B cell (primary cell): ENCODE data around the gene TTC23. TPM values are rescaled to one million over a fixed set of nuclear protein-coding genes. Genes with fewer than 3 reads are reported as not detected.

Source experiments
- ATAC-seq: fragments of 200-7000 bp; cut with Tn5 transposase; one replicate; pipeline ENCODE4 v1.10.0; 2021; ENCODE audit warnings: low read depth, mild to moderate bottlenecking, moderate number of reproducible peaks, moderate library complexity
- CTCF ChIA-PET: fragments of 350-600 bp; sonication (Branson Sonifier 250); formaldehyde crosslinking; loops from one replicate; lab custom pipeline; 2021; ENCODE audit warnings: antibody characterized with exemption, inconsistent platforms; lab: Charles Lee
- POLR2A ChIA-PET: fragments of 350-600 bp; sonication (Branson Sonifier 250); formaldehyde crosslinking; loops from one replicate; lab custom pipeline; 2021; ENCODE audit warnings: antibody characterized with exemption; lab: Charles Lee
- DNase-seq: peaks from one replicate; pipeline ENCODE4 v3.0.0; 2013
- H2AFZ ChIP-seq: 2 replicates; pipeline ENCODE4 v1.6.1; 2012; ENCODE audit warnings: mild to moderate bottlenecking, low read depth, low read length; ENCODE audit not compliant: insufficient read depth, poor library complexity, severe bottlenecking
- H3K27ac ChIP-seq, 2 donors: 1 replicate in 1 of 2; 2 replicates in 1 of 2; pipeline ENCODE4 v1.5.1; 2012 to 2013; ENCODE audit warnings: low read length in 2 of 2, mild to moderate bottlenecking in 2 of 2, moderate library complexity in 1 of 2
- H3K27me3 ChIP-seq, 4 experiments: fragments of 200-600 bp in 1 of 4; sonication (generic) in 1 of 4; replicated peaks in 1 of 4; 1 replicate in 2 of 4; 2 replicates in 2 of 4; pipeline versions ENCODE4 v1.6.1 to v1.7.0; 2013 to 2016; ENCODE audit warnings: low read length in 3 of 4, mild to moderate bottlenecking in 2 of 4, mixed read lengths in 1 of 4, moderate library complexity in 1 of 4; ENCODE audit not compliant: insufficient read depth in 4 of 4, control insufficient read depth in 3 of 4; ENCODE audit errors: control extremely low read depth in 1 of 4
- H3K36me3 ChIP-seq, 2 experiments: replicated peaks in 1 of 2; 1 replicate in 1 of 2; 2 replicates in 1 of 2; pipeline versions ENCODE4 v1.6.1 to v1.7.1; 2013; ENCODE audit warnings: low read length in 1 of 2; ENCODE audit not compliant: insufficient read depth in 2 of 2, control insufficient read depth in 1 of 2; ENCODE audit errors: control extremely low read depth in 1 of 2, extremely low read depth in 1 of 2
- H3K4me1 ChIP-seq, 2 donors: fragments of 200-600 bp in 1 of 2; sonication (generic) in 1 of 2; 1 replicate in 1 of 2; 2 replicates in 1 of 2; pipeline versions ENCODE4 v1.5.1 to v1.6.1; 2013 to 2017; ENCODE audit warnings: low read length in 2 of 2; ENCODE audit not compliant: control insufficient read depth in 2 of 2, insufficient read depth in 2 of 2
- H3K4me2 ChIP-seq: replicated peaks from 2 replicates; pipeline ENCODE3; 2012; ENCODE audit warnings: mild to moderate bottlenecking, low read depth, low read length; ENCODE audit not compliant: poor library complexity, severe bottlenecking
- H3K4me3 ChIP-seq, 5 experiments: fragments of 200-600 bp in 1 of 5; sonication (generic) in 1 of 5; 1 replicate in 3 of 5; 2 replicates in 2 of 5; pipeline versions ENCODE4 v1.5.1 to v1.7.0; 2011 to 2016; ENCODE audit warnings: low read length in 4 of 5, mild to moderate bottlenecking in 4 of 5, low read depth in 2 of 5, control low read depth in 1 of 5, moderate library complexity in 1 of 5; ENCODE audit not compliant: insufficient read depth in 1 of 5; ENCODE audit errors: control extremely low read depth in 1 of 5, extremely low read depth in 1 of 5
- H3K79me2 ChIP-seq: fragments of 200-600 bp; sonication (generic); one replicate; pipeline ENCODE4 v1.6.0; 2016; ENCODE audit warnings: low read length; ENCODE audit not compliant: control insufficient read depth, insufficient read depth
- H3K9ac ChIP-seq: fragments of 200-600 bp; sonication (generic); 2 replicates; pipeline ENCODE4 v1.6.1; 2017; ENCODE audit warnings: mild to moderate bottlenecking, low read length, moderate library complexity
- H3K9me3 ChIP-seq, 3 donors: one replicate each; pipeline versions ENCODE4 v1.6.1 to v1.7.1; 2013; ENCODE audit warnings: low read length in 2 of 3; ENCODE audit not compliant: control insufficient read depth in 2 of 3, insufficient read depth in 1 of 3; ENCODE audit errors: control extremely low read depth in 1 of 3
- H4K20me1 ChIP-seq: 2 replicates; pipeline ENCODE4 v1.6.0; 2012; ENCODE audit warnings: mild to moderate bottlenecking, low read length; ENCODE audit not compliant: insufficient read depth, control insufficient read depth, poor library complexity, severe bottlenecking
- H3K27ac Mint-ChIP-seq: one replicate; pipeline ENCODE4 v1.8.0; 2021; ENCODE audit warnings: mixed read lengths
- H3K27me3 Mint-ChIP-seq: one replicate; pipeline ENCODE4 v1.8.0; 2021; ENCODE audit warnings: mixed read lengths
- H3K4me1 Mint-ChIP-seq: one replicate; pipeline ENCODE4 v1.8.0; 2021; ENCODE audit warnings: mixed read lengths
- H3K4me3 Mint-ChIP-seq: one replicate; pipeline ENCODE4 v1.8.0; 2021; ENCODE audit warnings: mixed read lengths
- H3K9me3 Mint-ChIP-seq: one replicate; pipeline ENCODE4 v1.8.0; 2022; ENCODE audit warnings: mixed read lengths; ENCODE audit not compliant: insufficient read depth
- CTCF ChIP-seq: fragments of 200-600 bp; IDR thresholded peaks from one replicate; pipeline ENCODE4 v1.8.0; 2022; ENCODE audit warnings: antibody characterized with exemption, mild to moderate bottlenecking
- EZH2 ChIP-seq: IDR thresholded peaks from 2 replicates; pipeline ENCODE4 v1.6.1; 2012; ENCODE audit warnings: borderline replicate concordance, low read depth, mild to moderate bottlenecking, moderate library complexity, low read length; ENCODE audit not compliant: insufficient read depth, poor library complexity, severe bottlenecking
- WGBS: methylation state at CpG from one replicate; pipeline ENCODE4 v1.1.5; 2013; ENCODE audit warnings: missing lambda C conversion rate; ENCODE audit not compliant: insufficient coverage; 5-methylcytosine and 5-hydroxymethylcytosine counted together
- intact Hi-C: fragments of 100-400 bp; cut with micrococcal nuclease; formaldehyde crosslinking; loops from one replicate; pipeline ENCODE4 v1.10.0; 2022
- polyA plus RNA-seq: library from polyadenylated mRNA; depleted of rRNA; stranded (reverse); fragments of >200 nt; gene quantifications from 2 replicates; pipeline ENCODE4 v1.2.3, GENCODE V29; 2012
- total RNA-seq, 2 donors: library from RNA; stranded (reverse); fragments of 120-200 nt in 1 of 2; gene quantifications; 1 replicate in 1 of 2; 2 replicates in 1 of 2; pipeline versions ENCODE4 v1.2.3 to v1.2.4, GENCODE V29; 2013 to 2022

Gene TTC23
- total and polyA plus RNA-seq, 2 donors (not counting 1 experiment from before 2014, with no cell fraction given) = 0.15 to 1.9 TPM

- Histone ChIP-seq H2AFZ (no peak overlapping the region), H3K79me2 (no peaks in the 10 kb centered on the region), H3K9me3 (no peaks in the 10 kb centered on the region), H4K20me1 (no peaks in the 10 kb centered on the region), H3K9ac (no peak overlapping the region), H3K27me3 (peaks cover 0 to 3% (median 0%) of the 10 kb centered on the region in 4 experiments), H3K36me3 (no peaks in the 10 kb centered on the region), H3K4me3 (no peak overlapping the region), H3K4me1 (no peaks in the 10 kb centered on the region), H3K4me2 (no peak overlapping the region), H3K27ac (no peak overlapping the region)
- ATAC-seq = no peak
- intact Hi-C loops = no loop called here
- H3K27me3 Mint-ChIP-seq = peaks cover 5% of the 10 kb centered on the region
- H3K4me1 Mint-ChIP-seq = no peaks in the 10 kb centered on the region
- no peak for DNase-seq
- TF ChIP-seq EZH2 = no peak
- no peak for TF ChIP-seq CTCF
- H3K9me3 Mint-ChIP-seq = no peaks in the 10 kb centered on the region
- POLR2A ChIA-PET = no interaction called here
- CTCF ChIA-PET = no interaction called here
- no peak overlapping the region for H3K27ac Mint-ChIP-seq
- no peak overlapping the region for H3K4me3 Mint-ChIP-seq
- WGBS = 85% methylated on average over 10 of the region's 10 CpGs
Observed at GRCh38 chr15:99121207-99121606, 128.2 kb downstream of the TTC23 start.

GRCh38 chr15:99120050-99120777, 129.2 kb downstream of the TTC23 start:
- H3K27ac ChIP-seq = no peak overlapping the region
- Mint-ChIP-seq H3K4me3 (no peak overlapping the region), H3K4me1 (no peaks in the 10 kb centered on the region), H3K27ac (no peak overlapping the region), H3K9me3 (no peaks in the 10 kb centered on the region), H3K27me3 (peaks cover 5% of the 10 kb centered on the region)
- ATAC-seq (no peak), DNase-seq (no peak)
- no peaks in the 10 kb centered on the region for H3K4me1 ChIP-seq
- no peaks in the 10 kb centered on the region for H3K79me2 ChIP-seq
- TF ChIP-seq EZH2 = no peak
- no peak for TF ChIP-seq CTCF
- intact Hi-C loops = no loop called here
- no peaks in the 10 kb centered on the region for H3K9me3 ChIP-seq
- ChIA-PET POLR2A (no interaction called here), CTCF (no interaction called here)
- 78% methylated on average over 9 of the region's 12 CpGs for WGBS
- H3K4me2 ChIP-seq = no peak overlapping the region
- H3K9ac ChIP-seq = no peak overlapping the region
- H3K4me3 ChIP-seq = no peak overlapping the region
- H3K36me3 ChIP-seq = no peaks in the 10 kb centered on the region
- no peaks in the 10 kb centered on the region for H4K20me1 ChIP-seq
- no peak overlapping the region for H2AFZ ChIP-seq
- H3K27me3 ChIP-seq = peaks cover 0 to 3% (median 0%) of the 10 kb centered on the region in 4 experiments
